ENCODE data around the gene OSM. TPM values are rescaled to one million over a fixed set of nuclear protein-coding genes. Genes with fewer than 3 reads are reported as not detected.
"Not testable (repeated sequence)": the region's sequence is repeated elsewhere in the genome, so short reads cannot be mapped to it uniquely, and the experiment has no call there.

Gene OSM
- total RNA-seq, 1 donor from 2014 or later = not detected

GRCh38 chr22:30244066-30244465, 22.6 kb downstream of the OSM start:
- no peak for DNase-seq

- no peak for DNase-seq
These were observed 23.0 kb downstream of the OSM start for GRCh38 chr22:30243661-30244060.

GRCh38 chr22:30241576-30242371, 24.9 kb downstream of the OSM start:
- peak; percentile 82 for DNase-seq

- DNase-seq = no peak
These were observed 25.9 kb downstream of the OSM start for GRCh38 chr22:30240541-30241417.

GRCh38 chr22:30239488-30240405, 26.9 kb downstream of the OSM start:
- DNase-seq = no peak

GRCh38 chr22:30238661-30239487, 27.8 kb downstream of the OSM start:
- peak; percentile 92 for DNase-seq

GRCh38 chr22:30238136-30238535, 28.5 kb downstream of the OSM start:
- DNase-seq = no peak

GRCh38 chr22:30236875-30237274, 29.8 kb downstream of the OSM start:
- no peak for DNase-seq

- DNase-seq = no peak
These were observed 30.9 kb downstream of the OSM start for GRCh38 chr22:30235687-30236170.

GRCh38 chr22:30234786-30235470, 31.7 kb downstream of the OSM start:
- peak; percentile 74 for DNase-seq

- not testable (repeated sequence) for DNase-seq
These were observed 32.3 kb downstream of the OSM start for GRCh38 chr22:30234325-30234724.

GRCh38 chr22:30233582-30233981, 33.1 kb downstream of the OSM start:
- no peak for DNase-seq

GRCh38 chr22:30232716-30233218, 33.9 kb downstream of the OSM start:
- DNase-seq = no peak

GRCh38 chr22:30230787-30231461, 35.7 kb downstream of the OSM start:
- no peak for DNase-seq

GRCh38 chr22:30230330-30230729, 36.3 kb downstream of the OSM start:
- no peak for DNase-seq

GRCh38 chr22:30228509-30229359, 37.9 kb downstream of the OSM start:
- no peak for DNase-seq

- DNase-seq = no peak
These were observed 39.0 kb downstream of the OSM start for GRCh38 chr22:30227438-30228228.
